Cerebellar cortex (tissue), 1 donor: ENCODE results near the gene B3GALNT1.

Source experiments
- DNase-seq: peaks from one replicate; pipeline ENCODE4 v3.0.0-alpha.2; 2015; ENCODE audit warnings: low spot score

The B3GALNT1 gene, protein sequence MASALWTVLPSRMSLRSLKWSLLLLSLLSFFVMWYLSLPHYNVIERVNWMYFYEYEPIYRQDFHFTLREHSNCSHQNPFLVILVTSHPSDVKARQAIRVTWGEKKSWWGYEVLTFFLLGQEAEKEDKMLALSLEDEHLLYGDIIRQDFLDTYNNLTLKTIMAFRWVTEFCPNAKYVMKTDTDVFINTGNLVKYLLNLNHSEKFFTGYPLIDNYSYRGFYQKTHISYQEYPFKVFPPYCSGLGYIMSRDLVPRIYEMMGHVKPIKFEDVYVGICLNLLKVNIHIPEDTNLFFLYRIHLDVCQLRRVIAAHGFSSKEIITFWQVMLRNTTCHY

DNA sequence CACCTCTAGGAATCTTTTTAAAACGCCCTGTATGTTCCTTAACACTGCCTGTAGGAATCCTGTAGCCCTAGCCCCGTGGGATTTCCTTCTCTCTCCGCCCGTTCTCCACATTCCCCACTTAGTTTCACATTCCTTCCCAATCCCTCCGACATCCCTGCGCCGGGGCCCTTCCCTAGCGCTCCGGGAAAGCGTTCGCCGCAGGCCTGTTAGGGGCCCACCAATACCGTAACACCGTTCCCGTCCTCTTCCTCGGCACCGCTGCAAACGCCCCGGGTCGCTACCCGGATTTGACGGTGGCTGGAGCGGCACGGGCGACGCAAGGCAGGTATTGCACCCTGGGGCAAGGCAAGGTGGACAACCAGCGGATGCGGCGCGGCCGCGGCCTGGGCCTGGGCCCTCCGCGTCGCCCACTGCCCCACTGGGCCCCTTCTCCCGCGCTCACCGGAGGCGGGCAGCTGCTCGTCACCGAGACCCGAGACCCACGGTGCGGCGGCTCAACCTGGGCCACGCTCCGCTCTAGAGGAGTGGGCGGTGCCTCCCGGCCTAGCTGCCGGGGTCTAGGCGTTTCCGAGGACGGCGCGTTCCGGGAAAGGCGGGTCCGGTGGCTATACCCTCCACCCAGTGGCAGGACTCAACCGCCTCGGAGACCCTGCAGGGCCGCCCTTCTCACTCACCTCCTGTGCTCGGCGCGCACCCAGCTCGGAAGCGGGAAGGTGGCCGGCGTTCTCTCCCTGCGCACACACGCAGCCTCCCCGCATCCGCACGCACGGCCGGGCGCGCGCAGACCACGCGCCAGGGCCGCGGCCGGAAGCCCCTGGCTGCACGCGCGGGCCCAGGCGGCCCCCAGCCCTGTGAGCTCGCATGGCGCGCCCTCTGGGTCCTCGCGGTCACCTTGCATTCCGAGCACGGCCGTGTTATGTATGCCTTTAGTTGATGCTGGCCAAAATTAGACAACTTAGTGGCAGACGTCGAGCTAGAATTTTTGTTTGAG lies at the start of gene B3GALNT1:
Gene B3GALNT1, minus strand, starts transcription at position 789 of the 991 bp plus-strand sequence. CDS start 18,595 bp downstream, outside the sequence.
- DNase-seq, result peak; percentile 52

DNA sequence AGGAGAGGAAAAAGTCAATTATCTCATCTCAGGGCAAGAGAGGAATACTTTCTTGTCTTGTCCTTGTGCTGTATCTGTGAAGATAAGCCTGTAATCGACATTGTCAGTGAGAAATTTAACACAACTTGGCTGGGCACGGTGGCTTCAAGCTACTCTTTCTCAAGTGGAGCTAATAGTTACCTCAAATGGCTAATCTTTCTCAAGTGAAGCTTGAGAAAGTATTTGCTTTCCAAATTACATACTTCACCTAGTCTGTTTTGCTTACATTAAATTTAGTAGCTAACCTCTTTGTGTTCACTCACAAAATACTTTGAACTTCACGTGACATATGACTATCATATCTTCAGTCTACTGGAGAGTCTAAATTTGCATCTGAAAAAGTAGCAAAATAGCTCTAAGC lies 48.3 kb upstream of the B3GALNT1 start:
- no peak for DNase-seq

DNA sequence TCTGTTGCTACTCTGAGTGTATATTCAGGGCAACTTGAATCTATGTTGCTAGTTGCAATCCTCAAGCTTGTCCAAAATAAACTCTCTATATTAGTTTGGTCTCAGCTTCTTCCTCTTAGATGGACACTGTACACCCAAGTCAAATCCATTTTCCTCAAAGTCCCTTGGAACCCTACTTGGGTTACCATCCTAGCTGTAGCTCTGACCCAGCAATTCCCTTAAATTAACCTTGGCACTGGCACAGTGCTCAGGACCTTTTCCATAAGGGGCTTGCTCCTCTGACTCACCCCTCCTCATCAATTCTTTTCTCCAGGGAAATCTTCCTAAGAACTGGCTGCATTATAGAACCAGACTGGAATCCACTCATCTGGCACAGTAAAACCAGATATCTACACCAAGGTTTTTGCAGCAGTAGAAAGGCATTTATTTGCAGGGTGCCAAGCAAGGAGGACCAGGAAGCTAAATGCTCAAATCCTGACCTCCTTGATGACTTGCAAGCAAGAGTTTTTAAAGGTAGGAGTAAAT lies 44.9 kb upstream of the B3GALNT1 start:
- DNase-seq, result no peak

DNA sequence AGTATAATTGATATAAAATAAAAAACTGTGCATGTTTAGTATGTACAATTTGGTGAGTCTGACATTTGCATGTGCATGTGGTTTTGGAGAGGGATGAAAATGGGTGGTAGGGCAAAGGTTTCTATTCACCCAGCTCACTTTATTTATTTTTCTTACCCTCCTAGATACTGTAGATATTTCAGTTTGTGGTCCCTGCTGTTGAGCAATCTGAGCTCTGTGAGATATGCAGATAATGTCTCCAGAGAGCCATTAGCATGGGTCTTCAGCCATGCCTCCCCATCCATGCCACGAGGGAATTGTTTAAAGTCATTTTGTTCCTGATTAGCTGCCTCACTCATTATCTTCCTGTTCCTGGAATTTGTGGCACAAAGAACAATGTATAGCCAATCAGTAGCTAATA lies 44.4 kb upstream of the B3GALNT1 start:
- DNase-seq, result no peak

DNA sequence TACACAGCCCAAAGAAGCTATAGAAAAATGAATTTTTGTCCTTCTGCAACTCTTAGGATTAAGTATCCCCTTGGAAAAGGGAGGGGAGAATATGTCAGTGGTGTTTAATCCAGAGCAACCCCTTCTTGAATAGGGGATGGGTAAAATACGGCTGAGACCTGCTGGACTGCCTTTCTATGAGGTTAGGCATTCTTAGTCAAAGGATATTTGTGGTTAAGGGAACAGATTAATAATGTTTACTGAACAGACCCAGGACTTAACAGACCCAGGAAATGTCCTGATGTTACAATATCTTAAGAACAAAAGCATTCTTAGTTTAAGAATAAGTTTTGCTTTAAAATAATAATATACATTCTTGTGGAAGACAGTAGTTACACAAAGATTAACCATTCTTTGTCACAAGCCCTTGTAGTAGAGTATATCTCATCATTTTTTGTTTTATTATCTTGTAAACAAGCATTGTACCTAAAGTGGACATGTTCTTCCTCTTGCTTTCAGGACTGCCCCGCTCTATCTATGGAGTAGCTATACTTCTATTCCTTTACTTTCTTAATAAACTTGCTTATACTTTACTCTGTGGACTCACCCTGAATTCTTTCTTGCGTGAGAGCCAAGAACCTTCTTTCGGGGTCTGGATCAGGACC lies 43.8 kb upstream of the B3GALNT1 start:
- DNase-seq, result no peak

DNA sequence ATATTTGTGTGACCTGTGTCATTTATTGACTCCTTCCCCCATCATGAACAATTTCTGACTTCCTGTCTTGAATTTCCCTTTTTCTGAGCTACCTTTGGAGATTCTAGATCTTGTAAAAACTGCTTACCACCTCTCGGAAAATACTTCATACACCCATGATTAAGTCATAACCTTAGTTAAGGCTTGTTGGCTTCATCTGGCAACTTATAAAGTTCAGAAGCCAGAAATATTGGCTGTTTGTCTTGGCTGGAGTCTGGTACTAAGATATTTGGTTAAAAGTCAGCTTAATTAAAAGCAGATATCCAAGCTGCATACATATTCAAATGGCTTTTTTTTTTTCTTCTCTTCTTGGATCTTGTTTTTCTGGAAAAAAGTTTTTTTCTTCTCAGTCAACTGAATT lies 37.3 kb upstream of the B3GALNT1 start:
- DNase-seq, result no peak

DNA sequence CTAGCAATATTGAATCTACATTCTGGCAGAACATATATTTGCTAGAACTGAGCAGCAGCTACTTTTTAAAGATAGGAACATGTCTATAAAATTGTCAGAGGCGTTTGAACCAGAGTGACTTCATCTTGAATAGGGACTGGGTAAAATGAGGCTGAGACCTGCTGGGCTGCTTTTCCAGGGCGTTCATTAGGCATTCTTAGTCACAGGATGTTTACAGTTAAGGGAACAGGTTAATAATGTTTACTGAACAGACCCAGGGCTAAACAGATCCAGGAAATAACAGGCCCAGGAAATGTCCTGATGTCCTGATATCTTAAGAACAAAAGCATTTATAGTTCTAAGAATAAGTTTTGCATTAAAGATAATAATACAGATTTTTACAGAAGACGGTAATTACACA lies 34.5 kb upstream of the B3GALNT1 start:
- no peak for DNase-seq

DNA sequence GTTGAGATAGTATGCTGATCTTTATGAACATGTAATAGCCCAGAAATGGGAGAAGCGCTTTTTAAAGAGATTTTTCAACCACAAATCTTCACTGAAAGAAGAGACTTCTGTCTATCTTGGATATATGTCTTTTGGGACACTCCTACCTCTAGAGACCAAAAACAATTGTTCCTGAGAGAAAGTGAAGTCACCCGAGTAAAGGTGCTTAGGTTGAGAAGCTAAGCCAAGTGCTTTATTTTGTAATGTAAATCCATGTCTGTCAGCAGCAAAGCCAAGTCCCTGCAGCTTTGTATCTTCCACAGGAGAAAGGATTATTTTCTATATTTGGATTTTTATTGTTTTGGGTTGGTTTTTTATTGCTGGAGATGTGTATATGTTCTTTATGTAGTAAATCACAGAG lies 32.1 kb upstream of the B3GALNT1 start:
- no peak for DNase-seq

DNA sequence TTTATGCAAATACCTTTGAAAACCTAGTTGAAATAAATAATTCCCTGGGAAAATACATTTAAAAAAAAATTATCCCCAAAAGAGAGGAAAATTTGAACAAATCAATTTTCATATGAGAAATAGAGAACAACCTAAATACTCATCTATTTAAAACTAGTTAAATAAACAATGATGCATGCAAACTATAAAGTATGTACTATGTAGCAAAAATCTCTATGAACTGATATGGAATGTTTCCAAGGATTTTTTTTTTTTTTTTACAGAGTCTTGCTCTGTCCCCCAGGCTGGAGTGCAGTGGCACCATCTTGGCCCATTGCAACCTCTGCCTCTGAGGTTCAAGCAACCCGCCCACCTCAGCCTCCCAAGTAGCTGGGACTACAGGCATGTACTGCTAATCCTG lies 27.2 kb upstream of the B3GALNT1 start:
- no peak for DNase-seq

DNA sequence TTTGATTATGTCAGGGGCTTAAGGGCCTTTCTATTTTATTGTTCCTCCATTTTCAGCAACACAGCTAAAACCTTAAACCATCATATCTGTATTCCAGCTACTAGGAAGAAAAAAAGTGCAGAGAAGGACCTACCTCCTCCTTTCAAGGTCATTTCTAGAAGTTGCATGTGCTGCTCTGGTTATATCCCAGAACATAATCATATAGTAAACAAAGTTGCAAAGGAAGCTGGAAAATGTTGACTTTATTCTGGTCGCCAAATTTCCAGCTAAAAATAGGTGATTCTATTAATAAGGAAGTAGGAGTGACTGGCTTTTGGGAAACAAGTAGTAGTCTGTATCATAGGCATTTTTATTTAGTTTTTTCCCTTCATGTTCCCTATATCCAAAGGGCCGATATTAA lies 21.3 kb upstream of the B3GALNT1 start:
- no peak for DNase-seq

DNA sequence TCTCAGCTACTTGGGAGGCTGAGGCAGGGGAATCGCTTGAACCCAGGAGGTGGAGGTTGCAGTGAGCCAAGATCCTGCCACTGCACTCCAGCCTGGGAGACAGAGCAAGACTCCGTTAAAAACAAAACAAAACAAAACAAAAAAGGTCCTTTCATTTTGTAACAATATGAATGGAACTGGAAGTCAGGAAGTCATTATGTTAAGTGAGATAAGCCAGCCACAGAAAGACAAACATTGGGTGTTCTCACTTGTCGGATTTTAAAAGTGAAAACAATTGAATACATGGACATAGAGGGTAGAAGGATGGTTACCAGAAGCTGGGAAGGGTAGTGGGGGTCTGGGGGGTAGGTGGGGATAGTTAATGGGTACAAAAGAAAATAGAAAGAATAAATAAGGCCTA lies 12.5 kb upstream of the B3GALNT1 start:
- DNase-seq, result no peak

DNA sequence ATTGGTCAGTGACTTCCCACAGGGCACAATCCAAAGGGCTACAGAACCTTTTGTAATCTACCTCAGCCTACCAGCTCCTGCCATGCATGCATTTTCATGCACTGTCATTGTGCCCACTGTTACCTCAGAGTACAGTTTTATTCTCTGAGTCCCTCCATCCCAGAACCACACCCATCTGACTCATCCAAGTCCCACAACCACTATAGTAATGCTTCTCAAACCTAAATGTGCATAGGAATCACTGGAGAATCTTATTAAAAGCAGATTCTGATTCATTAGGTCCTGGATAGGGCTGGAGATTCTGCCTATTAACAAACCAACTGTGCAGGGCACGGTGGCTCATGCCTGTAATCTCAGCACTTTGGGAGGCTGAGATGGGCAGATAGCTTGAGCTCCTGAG lies 3.7 kb upstream of the B3GALNT1 start:
- no peak for DNase-seq

DNA sequence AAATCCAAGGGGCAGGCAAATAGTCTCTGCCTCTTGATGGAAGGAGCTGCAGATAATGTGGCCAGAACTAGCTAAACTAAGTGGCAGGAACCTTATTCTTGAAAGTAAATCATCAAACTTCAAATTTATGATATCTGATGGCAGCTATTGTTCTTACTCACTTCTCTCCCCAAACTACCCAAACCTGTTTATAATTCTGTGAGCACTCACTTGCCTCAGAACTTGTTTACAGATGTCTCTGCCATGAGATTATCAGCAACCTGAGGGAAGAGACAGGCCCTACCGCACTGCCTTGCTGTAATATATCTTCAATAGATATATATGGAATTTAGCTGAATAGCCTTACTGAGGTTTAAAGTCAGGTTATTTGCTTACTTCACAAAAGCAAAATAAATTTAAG lies 2.2 kb upstream of the B3GALNT1 start:
- no peak for DNase-seq

DNA sequence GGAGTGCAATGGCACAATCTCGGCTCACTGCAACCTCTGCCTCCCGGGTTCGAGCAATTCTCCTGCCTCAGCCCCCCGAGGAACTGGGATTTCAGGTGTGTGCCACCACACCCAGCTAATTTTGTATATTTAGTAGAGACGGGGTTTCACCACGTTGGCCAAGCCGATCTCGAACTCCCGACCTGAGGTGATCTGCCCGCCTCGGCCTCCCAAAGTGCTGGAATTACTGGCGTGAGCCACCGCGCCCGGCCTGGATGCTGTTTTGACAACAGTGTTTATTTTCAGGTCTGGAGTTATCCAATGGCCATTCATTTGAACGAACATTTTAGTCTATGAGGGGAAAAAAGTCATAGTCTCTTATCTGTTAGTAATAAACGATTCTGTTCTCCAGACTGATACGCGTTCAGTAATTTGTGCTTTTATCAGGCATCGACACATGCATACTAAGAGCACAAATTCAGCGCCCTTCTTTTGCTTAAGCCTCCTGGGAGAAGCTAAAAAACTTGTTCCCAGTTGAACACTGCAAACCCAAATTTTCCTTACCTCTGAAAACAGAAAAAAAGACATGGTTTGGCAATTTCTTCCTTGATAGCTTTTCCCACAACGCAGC lies 1.3 kb downstream of the B3GALNT1 start:
- no peak for DNase-seq

DNA sequence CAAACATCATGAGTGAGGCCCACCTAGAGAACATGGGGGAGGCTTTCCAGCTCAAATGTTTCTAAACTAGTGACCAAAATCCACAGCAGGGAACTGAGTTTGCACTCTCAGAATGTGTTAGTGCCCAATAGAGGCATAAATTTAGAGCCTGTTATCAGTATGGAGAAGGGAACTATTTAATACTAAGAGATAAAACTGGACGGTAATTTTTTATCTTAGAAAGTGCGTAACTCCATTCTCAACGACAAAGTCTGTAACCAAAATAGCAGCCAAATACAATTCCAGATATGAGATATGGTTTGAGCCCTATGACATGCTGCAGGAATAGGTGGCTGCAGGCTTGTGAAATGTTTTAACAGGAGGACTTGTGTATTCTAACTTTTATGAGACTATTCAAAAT lies 3.5 kb downstream of the B3GALNT1 start:
- no peak for DNase-seq

DNA sequence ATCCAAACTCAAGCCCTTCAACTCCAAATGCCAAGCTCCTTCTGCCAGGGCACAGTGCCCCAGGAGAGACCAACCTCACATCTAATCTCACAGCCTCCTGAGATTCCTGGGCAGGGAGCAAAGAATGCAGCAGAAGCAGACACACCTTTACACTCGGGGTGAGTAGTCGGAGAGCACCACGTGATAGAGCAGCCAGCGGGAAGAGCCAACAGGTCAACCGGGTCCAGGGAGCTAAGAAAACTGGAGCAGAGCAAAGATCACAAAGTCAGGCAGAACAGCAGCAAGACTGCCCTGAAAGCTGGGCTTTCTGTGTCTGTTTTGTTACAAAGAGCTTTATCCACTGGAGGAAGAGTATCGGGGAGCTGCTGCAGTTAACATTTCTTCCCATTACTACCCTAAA lies 4.2 kb downstream of the B3GALNT1 start:
- DNase-seq, result no peak

DNA sequence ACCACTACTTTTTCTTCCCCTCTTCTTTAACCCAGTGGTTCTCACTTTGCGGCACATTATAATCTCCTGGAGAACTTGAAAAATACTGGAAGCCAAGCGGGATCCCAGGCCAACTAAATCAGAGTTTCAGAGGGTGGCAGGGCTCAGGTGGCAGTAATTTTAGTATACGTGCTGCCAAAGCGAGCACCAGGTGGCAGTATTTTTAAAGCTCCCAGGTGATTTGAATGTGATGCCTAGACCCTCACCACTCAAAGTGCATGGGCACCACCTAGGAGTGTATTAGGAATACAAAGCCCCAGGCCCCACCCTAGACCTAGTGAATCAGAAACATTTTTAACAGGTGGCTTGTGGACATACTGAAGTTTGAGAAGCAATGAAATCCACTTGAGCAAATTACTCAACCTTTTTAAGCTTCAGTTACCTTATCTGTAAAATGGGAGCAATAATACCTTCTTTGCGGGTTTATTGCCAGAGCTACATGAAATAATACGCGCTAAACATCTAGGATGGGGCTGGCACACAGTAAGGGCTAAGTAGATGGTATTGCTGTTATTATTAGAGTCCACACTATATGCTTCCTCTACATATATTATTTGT lies 8.3 kb downstream of the B3GALNT1 start:
- peak; percentile 22 for DNase-seq

DNA sequence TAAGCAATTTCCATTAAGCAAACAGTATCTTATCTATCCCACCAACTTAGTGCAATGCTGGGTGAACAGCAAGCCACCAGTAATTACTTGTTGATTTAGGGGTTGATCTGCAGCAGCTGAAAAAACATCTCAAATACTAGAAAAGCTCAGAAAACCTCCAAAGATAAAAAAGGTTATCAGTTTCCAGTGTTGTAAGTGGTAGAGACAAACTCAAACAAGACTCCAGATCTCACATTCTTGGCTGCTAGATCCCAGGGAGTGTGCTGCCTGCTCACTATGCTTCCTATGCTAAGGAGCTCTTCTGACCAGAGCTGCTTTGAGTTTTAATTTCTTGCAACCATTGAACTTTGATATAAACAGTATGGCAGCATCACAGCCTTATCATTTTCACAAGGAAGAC lies 11.3 kb downstream of the B3GALNT1 start:
- no peak for DNase-seq

DNA sequence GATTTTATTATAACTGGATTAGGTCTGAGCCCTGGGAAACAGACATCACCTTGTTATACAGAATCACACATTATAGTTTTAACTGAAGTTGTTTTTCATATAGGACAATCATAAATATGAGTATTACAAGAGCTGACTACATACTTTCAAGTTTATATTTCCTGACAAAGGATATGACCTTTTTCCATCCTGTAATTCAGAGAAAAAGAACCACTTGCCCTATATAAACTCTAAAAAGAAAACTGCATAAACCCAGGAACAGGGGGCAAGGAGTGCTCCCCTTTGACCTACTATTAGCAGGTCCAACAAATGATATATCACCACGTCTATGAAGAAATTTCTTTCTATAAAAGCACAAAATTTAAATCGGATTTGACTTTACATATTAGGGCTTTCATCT lies 20.9 kb downstream of the B3GALNT1 start:
- DNase-seq, result no peak

DNA sequence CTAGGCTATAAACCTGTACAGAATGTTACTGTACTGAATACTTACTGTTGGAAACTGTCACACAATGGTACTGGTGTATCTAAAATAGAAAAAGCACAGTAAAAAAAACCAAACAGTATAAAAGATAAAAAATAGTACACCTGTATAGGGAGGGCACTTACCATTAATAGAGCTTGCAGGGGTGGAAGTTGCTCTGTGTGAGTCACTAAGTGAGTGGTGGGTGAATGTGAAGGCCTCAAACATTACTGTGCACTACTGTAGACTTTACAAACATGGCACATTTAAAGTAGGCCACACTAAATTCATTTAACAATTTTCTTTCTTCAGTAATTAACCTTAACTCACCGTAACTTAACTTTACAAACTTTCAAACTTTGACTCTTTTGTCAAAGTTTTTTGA lies 22.0 kb downstream of the B3GALNT1 start:
- no peak for DNase-seq

DNA sequence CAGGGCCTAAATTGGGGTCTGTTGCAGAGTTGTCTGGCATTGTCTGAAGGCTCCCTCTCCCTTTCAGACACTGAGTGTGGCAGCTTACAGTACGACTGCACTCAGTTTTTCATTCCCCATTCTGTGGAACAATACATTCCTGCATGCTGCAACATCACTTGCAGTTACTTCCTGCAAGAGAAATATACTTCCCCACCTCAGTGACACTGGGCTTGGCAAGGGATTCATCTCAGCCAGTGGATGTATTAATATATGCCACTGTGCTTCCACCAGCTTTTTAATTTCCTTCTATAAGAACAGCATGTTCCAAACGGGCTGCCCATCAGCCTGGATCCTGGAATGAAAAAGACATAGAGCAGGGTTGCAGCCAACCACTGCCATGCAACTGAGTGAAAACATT lies 23.1 kb downstream of the B3GALNT1 start:
- peak; percentile 42 for DNase-seq

DNA sequence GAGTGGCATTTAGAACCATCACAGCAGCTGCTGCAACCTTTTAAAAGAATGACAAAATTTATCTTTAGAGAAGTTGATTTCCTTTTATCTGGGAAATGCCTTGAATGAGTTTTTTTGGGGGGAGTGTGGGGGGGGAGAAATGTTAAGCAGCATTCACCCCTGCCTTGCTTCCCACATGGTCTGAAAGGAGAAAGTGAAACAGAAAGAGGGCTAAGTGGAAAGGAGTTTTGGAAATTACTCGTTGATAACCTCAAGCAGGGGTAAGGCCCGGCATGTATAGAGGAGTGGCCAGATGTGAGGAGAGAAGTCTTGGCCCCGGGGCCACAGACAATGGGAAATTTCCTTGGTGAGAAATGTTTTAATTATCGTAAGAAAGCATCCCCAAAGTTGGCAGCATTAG lies 23.5 kb downstream of the B3GALNT1 start:
- DNase-seq, result no peak
